Thoracic aorta (tissue), 2 donors: ENCODE measurements around the gene TSPAN8. TPM values are rescaled to one million over a fixed set of nuclear protein-coding genes. Genes with fewer than 3 reads are reported as not detected.

Experiments
- ATAC-seq: fragments of 150-250 bp; one replicate; pipeline ENCODE4 v1.8.0; 2017; ENCODE audit warnings: low read depth; ENCODE audit not compliant: insufficient number of reproducible peaks, low FRiP score
- DNase-seq: peaks from one replicate; pipeline ENCODE4 v3.0.0-alpha.2; 2020; ENCODE audit warnings: low spot score
- H3K27ac ChIP-seq, 2 donors: fragments of 200-600 bp; sonication (generic); 1 replicate in 1 of 2; 2 replicates in 1 of 2; pipeline ENCODE4 v1.5.1; 2016; ENCODE audit warnings: mild to moderate bottlenecking in 2 of 2, moderate library complexity in 2 of 2
- H3K27me3 ChIP-seq: fragments of 200-600 bp; sonication (generic); replicated peaks from 2 replicates; pipeline ENCODE4 v1.6.0; 2016; ENCODE audit warnings: mild to moderate bottlenecking; ENCODE audit not compliant: insufficient read depth
- H3K36me3 ChIP-seq: fragments of 200-600 bp; sonication (generic); one replicate; pipeline ENCODE4 v1.5.1; 2016
- H3K4me1 ChIP-seq, 2 donors: fragments of 200-600 bp; sonication (generic); 1 replicate in 1 of 2; 2 replicates in 1 of 2; pipeline versions ENCODE4 v1.5.1 to v1.6.0; 2016; ENCODE audit warnings: low read depth in 2 of 2, mild to moderate bottlenecking in 1 of 2; ENCODE audit not compliant: control insufficient read depth in 1 of 2
- H3K4me3 ChIP-seq: fragments of 200-600 bp; sonication (generic); 2 replicates; pipeline ENCODE4 v1.5.1; 2016; ENCODE audit warnings: mild to moderate bottlenecking
- H3K9me3 ChIP-seq: fragments of 200-600 bp; sonication (generic); 2 replicates; pipeline ENCODE4 v1.5.1; 2016
- CTCF ChIP-seq: fragments of 200-600 bp; sonication (generic); IDR thresholded peaks from one replicate; pipeline ENCODE4 v1.5.1; 2019; ENCODE audit warnings: antibody characterized with exemption
- total RNA-seq, 2 donors: library from RNA; depleted of rRNA; stranded (reverse); fragments of >200 nt; gene quantifications; one replicate each; pipeline versions ENCODE4 v1.1.0 to v1.2.3, GENCODE V29; 2016

Gene TSPAN8
- total RNA-seq, 2 donors from 2014 or later = 12.8 to 70.9 TPM

- DNase-seq (no peak), ATAC-seq (no peak)
- Histone ChIP-seq H3K4me1 (peaks cover 10 to 22% of the 10 kb centered on the region in 2 donors), H3K4me3 (no peak overlapping the region), H3K36me3 (no peaks in the 10 kb centered on the region), H3K9me3 (no peaks in the 10 kb centered on the region), H3K27me3 (no peaks in the 10 kb centered on the region), H3K27ac (no peak overlapping the region)
- TF ChIP-seq CTCF = no peak
Observed at GRCh38 chr12:71144682-71145081, 13.1 kb downstream of the TSPAN8 start.

GRCh38 chr12:71142956-71143355 lies 14.8 kb downstream of the TSPAN8 start:
- Histone ChIP-seq H3K4me3 (no peak overlapping the region), H3K36me3 (no peaks in the 10 kb centered on the region), H3K4me1 (peaks cover 10 to 22% of the 10 kb centered on the region in 2 donors), H3K27me3 (no peaks in the 10 kb centered on the region), H3K9me3 (no peaks in the 10 kb centered on the region), H3K27ac (no peak overlapping the region)
- ATAC-seq (no peak), DNase-seq (no peak)
- TF ChIP-seq CTCF = no peak

- H3K9me3 ChIP-seq = no peaks in the 10 kb centered on the region
- H3K4me1 ChIP-seq = peaks cover 10 to 22% of the 10 kb centered on the region in 2 donors
- no peak for DNase-seq
- ATAC-seq = no peak
- peak overlapping the region; percentile 56 to 69 for H3K27ac ChIP-seq
- H3K36me3 ChIP-seq = no peaks in the 10 kb centered on the region
- no peak overlapping the region for H3K4me3 ChIP-seq
- H3K27me3 ChIP-seq = no peaks in the 10 kb centered on the region
- TF ChIP-seq CTCF = no peak
Observed at GRCh38 chr12:71142016-71142415, 15.8 kb downstream of the TSPAN8 start.

- no peaks in the 10 kb centered on the region for H3K36me3 ChIP-seq
- no peak for TF ChIP-seq CTCF
- H3K27ac ChIP-seq = peak overlapping the region; percentile 56 to 69
- ATAC-seq (no peak), DNase-seq (no peak)
- H3K4me3 ChIP-seq = no peak overlapping the region
- H3K9me3 ChIP-seq = no peaks in the 10 kb centered on the region
- peaks cover 10 to 22% of the 10 kb centered on the region in 2 donors for H3K4me1 ChIP-seq
- no peaks in the 10 kb centered on the region for H3K27me3 ChIP-seq
Observed at GRCh38 chr12:71141378-71141926, 16.3 kb downstream of the TSPAN8 start.

GRCh38 chr12:71139153-71139735 lies 18.6 kb downstream of the TSPAN8 start:
- no peak overlapping the region for H3K27ac ChIP-seq
- TF ChIP-seq CTCF = no peak
- H3K9me3 ChIP-seq = no peaks in the 10 kb centered on the region
- DNase-seq = no peak
- H3K4me3 ChIP-seq = no peak overlapping the region
- peaks cover 10 to 22% of the 10 kb centered on the region in 2 donors for H3K4me1 ChIP-seq
- H3K27me3 ChIP-seq = no peaks in the 10 kb centered on the region
- no peaks in the 10 kb centered on the region for H3K36me3 ChIP-seq
- no peak for ATAC-seq
